GM19099 (cell line): ENCODE measurements around the gene NFX1.

ENCODE experiments used
- POLR2A ChIP-seq: IDR thresholded peaks from 3 replicates; pipeline ENCODE4 v1.6.1; 2011; ENCODE audit warnings: low read depth; ENCODE audit not compliant: insufficient read length; ENCODE audit errors: extremely low read depth

NFX1 gene

GRCh38 chr9:33320568-33321261, 30.4 kb downstream of the NFX1 start:
- no peak for TF ChIP-seq POLR2A

GRCh38 chr9:33329117-33329563, 38.8 kb downstream of the NFX1 start:
- TF ChIP-seq POLR2A = no peak

GRCh38 chr9:33329979-33330378, 39.7 kb downstream of the NFX1 start:
- no peak for TF ChIP-seq POLR2A

- TF ChIP-seq POLR2A = no peak
Measured at GRCh38 chr9:33331377-33331891, 41.1 kb downstream of the NFX1 start.

- no peak for TF ChIP-seq POLR2A
Measured at GRCh38 chr9:33332011-33332410, 41.7 kb downstream of the NFX1 start.

GRCh38 chr9:33340186-33340585, 49.9 kb downstream of the NFX1 start:
- TF ChIP-seq POLR2A = no peak

GRCh38 chr9:33341182-33341581, 50.9 kb downstream of the NFX1 start:
- TF ChIP-seq POLR2A = no peak

- no peak for TF ChIP-seq POLR2A
Measured at GRCh38 chr9:33344145-33344544, 53.8 kb downstream of the NFX1 start.

GRCh38 chr9:33346564-33346963, 56.2 kb downstream of the NFX1 start:
- TF ChIP-seq POLR2A = no peak

GRCh38 chr9:33348998-33349397, 58.7 kb downstream of the NFX1 start:
- no peak for TF ChIP-seq POLR2A

- TF ChIP-seq POLR2A = no peak
Measured at GRCh38 chr9:33349743-33350142, 59.4 kb downstream of the NFX1 start.

- TF ChIP-seq POLR2A = no peak
Measured at GRCh38 chr9:33350310-33350709, 60.0 kb downstream of the NFX1 start.

GRCh38 chr9:33351547-33351946, 61.2 kb downstream of the NFX1 start:
- no peak for TF ChIP-seq POLR2A

GRCh38 chr9:33354651-33355211, 64.4 kb downstream of the NFX1 start:
- TF ChIP-seq POLR2A = no peak

GRCh38 chr9:33355933-33356332, 65.6 kb downstream of the NFX1 start:
- TF ChIP-seq POLR2A = no peak

- TF ChIP-seq POLR2A = no peak
Measured at GRCh38 chr9:33364127-33364526, 73.8 kb downstream of the NFX1 start.
